Stimulated activated CD4-positive, alpha-beta T cell treated with anti-CD3 and anti-CD28 coated beads, Interleukin-2, amount 100 ng/mL, for 48 hours (primary cell): ENCODE results near the gene CNIH2.
"Not testable (repeated sequence)": the region's sequence is repeated elsewhere in the genome, so short reads cannot be mapped to it uniquely, and the experiment has no call there.

Experiments
- DNase-seq, 2 donors: peaks; one replicate each; pipeline ENCODE4 v3.0.0-alpha.2; 2020

The CNIH2 gene

DNA sequence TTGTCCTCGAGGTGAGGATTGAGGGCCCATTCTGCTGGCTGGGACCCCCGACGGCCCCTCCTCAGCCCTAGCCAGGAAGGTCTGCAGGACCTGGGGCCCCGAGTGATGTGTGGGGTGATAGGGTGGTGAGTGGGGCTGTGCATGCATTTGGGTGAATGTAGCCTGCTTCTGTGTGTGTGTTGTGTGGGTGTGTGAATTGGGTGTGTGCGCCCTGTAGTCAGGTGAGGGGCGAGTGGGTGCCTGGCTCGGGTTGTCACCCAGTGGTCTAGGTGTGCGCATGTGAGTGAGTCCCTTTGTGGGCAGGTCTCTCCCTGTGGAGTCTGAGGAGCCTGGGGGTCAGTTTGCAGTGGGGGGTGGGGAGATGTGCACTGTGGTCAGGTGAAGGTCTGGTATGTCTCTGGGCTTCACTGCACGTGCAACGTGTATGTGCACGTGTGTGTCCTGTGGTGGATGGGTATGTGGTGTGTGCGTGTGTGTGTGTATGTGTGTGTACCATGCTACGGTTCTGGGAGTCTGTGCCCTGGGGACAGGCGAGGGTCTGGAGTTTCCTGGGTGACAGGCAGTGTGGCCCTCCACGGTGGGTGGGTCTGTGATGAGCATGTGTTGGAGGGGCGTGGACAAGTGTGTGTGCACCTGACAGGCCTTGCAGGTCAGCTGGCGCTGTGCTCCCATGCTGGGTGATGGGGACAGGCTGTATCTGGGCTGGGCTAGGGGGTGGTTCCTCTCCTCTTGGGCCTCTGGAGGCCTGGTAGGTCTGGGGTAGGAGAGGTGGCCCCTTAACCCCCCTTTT is 14.8 kb downstream of the CNIH2 start:
- DNase-seq = no peak

DNA sequence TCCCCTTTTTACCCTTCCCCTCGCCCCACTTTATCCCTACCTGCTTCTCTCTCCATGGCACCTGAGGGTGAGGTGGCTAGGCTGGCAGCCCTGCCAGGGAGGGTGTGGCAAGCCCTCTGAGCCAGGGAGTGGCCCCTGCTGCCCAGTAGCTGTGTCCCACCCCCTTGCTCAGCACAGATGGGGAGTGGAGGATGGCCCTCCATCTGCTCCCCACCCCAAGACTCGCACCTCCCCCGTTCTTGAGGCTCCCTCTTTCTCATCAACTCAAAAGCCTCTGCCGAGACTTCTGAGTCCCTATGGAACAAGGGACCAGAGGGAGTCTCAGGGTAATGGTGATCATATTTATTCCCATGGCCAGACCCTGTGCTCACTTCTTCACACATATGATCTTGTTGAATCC is 15.4 kb downstream of the CNIH2 start:
- no peak for DNase-seq

DNA sequence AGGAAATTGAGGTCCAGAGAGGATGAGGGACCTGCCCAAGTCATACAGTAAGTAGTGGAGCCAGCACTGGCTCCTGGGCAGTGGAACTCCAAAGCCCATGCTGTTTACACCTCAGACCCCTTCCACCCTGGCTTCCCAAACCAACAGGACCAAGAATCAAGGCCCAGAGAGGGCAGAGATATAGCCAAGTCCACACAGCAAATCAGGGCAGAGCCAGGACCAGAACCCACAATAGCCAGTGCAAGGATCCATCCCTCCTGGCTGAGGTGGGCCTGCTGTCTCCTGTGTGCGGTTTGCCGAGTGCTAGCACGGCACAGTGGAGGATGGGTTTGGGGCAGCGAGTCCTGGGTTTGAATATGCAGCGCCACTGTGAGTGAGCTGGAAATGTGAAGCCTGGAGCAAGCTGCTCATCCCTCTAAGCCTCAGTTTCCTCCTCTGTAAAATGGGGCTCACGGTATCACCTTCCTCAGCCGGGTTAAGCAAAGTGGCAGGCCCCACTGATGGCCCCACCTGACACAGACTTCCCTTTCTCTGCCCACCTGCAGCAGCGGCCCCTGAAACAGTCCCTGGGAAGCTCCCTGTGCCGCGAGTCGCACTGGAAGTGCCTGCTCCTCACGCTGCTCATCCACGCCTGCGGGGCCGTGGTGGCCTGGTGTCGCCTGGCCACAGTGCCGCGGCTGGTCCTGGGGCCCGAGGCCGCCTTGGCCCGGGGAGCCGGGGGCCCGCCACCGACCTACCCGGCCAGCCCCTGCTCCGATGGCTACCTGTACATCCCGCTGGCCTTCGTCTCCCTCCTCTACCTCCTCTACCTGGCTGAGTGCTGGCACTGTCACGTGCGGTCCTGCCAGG is 16.0 kb downstream of the CNIH2 start:
- DNase-seq = no peak

DNA sequence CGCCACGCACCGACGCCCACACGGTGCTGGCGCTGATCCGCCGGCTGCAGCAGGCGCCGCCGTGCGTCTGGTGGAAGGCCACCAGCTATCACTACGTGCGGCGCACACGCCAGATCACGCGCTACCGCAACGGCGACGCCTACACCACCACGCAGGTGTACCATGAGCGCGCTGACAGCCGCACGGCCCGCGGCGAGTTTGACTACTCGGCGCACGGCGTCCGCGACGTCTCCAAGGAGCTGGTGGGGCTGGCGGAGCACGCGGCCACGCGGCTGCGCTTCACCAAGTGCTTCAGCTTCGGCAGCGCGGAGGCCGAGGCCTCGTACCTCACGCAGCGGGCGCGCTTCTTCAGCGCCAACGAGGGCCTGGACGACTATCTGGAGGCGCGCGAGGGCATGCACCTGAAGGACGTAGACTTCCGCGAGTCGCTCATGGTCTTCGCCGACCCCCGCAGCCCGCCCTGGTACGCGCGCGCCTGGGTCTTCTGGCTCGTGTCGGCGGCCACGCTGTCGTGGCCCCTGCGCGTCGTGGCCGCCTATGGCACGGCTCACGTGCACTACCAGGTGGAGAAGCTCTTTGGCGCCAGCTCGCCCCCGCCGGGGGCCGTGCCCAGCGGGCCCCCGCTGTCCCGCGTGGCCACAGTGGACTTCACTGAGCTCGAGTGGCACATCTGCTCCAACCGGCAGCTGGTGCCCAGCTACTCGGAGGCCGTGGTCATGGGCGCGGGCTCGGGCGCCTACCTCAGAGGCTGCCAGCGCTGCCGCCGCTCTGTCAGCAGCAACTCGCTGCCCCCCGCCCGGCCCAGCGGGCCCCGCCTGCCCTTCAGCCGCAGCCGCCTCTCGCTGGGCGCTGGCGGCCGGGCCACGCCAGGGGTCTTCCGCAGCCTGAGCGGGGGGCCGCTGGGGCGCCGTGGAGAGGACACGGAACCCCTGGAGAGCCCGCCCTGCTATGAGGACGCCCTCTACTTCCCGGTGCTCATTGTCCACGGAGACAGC is 16.9 kb downstream of the CNIH2 start:
- no peak for DNase-seq

DNA sequence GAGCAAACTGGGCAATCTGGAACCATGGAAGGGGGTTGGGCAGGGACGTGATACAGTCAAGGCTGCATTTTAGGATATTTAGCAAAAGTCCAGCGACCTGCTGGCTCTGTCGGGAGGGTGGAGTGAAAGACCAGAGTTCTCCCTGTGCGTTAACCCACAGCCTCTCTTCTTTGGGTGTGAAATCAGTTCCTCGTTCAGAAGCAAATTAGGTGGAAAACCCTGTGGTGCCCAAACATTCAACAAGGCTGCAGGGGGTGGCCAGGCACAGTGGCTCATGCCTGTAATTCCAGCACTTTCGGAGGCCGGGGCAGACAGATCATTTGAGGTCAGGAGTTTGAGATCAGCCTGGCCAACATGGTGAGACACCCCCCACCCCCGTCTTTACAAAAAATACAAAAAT is 19.6 kb downstream of the CNIH2 start:
- no peak for DNase-seq

DNA sequence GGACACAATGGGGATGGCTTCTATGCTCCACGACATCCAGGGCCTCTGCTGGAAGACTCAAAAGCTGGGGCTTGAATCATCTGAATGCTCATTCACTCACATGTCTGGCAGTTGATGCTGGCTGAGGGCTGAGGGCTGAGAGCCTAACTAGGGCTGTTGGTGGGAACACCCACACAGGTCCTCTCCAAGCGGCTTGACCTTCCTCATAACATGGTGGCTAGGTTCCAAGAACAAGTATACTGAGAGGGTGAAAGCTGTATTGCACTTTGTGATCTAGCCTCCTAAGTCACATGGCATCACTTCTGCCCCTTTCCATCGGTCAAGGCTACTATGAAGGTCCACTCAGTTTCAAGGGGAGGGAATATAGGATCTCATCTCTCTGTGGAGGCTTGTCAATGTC is 21.2 kb downstream of the CNIH2 start:
- no peak for DNase-seq

DNA sequence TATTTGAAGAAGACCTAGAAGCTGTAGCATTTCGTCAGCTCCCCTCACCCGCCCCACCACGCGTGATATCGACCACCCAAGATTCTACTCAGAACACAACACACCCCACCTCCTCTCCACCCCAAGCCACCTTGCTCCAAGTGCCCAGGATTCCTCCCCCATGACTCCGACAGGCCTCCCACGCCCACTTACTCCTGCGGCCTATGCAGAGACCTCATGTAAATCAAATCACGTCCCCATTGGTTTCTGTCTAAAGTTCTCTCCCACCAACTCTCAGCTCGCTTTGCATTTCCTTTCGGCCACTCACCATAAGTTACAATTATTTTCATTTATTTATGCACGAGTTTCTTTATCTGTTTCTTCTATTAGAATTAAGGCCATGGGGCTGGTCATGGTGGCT is 24.7 kb downstream of the CNIH2 start:
- DNase-seq = no peak

DNA sequence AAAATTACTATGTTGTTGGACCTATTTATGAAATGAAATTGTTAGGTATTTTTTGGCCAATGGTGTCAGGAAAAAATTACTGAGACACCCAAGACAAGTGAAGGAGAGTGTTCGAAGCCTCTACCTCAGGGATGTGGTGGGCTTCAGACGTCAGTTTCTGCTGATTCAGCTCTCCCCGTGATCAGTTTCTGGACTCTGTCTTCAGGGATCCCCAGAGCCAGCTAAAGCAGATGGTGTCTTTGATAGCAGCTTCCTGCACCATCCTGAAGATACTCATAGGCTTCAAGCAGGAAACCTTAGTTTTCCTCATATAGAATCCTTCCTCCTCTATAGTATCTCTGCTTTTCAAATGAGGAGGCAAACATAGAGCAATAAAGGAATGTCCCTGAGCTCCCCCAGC is 31.5 kb downstream of the CNIH2 start:
- no peak for DNase-seq

DNA sequence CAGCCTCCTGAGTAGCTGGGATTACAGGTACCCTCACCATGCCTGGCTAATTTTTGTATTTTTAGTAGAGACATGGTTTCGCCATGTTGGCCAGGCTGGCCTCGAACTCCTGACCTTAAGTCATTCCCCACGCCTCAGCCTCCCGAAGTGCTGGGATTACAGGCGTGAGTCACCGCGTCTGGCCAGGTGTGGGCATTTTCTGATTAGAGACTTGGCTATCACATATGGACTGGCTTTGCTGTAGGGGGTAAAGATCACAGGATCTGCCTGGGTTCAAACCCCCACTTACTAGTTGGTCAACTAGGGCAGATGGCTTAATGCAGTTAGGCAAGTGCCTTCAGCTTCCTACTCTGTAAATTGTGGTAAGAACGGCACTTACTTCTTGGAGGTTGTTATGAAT is 32.3 kb downstream of the CNIH2 start:
- DNase-seq = no peak

DNA sequence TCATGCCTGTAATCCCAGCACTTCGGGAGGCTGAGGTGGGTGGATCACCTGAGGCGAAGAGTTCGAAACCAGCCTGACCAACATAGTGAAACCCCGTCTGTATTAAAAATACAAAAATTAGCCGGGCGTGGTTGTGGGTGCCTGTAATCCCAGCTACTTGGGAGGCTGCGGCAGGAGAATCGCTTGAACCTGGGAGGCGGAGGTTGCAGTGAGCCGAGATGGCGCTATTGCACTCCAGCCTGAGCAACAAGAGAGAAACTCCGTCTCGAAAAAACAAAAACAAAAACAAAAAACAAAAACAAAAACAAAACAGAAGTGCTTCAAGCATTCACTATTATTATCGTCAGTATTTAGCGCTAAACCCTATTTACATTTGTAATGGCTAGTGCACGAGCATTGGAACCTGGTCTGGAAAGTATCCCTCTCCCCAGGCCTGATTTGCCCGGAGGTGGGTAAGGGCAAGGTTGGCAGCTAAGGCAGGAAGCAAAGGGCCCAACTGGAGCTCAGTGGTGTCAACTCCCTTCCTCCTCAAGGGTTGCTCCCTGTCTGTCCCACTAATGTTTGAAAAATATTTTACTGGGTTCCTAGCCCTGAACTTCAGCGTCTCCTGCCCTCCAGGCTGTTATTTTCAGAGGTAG is 32.9 kb downstream of the CNIH2 start:
- DNase-seq = not testable (repeated sequence)

DNA sequence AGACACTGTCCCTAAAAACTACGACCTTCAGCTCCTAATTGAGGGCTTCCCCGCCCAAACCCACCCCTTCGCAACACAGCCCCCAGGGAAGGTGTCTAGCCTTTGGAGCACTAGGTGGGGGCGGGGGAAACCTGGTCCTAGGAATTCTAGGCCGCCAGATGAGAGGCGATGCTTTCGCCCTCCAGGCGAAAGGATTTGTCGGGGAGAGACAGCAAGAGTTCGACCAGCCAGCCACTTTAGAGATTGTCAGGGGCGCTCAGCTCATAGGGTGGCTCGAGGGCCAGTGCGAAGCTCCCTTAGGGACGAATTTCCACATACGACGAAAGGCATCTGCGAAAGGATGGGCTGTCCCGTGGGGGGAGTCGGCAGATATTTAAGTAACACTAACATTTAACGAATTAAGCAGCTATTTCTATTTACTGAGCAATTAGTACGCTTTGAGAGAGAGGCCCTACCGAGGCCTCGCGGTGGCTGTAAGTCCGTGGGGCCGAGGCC is 33.5 kb downstream of the CNIH2 start:
- no peak for DNase-seq

DNA sequence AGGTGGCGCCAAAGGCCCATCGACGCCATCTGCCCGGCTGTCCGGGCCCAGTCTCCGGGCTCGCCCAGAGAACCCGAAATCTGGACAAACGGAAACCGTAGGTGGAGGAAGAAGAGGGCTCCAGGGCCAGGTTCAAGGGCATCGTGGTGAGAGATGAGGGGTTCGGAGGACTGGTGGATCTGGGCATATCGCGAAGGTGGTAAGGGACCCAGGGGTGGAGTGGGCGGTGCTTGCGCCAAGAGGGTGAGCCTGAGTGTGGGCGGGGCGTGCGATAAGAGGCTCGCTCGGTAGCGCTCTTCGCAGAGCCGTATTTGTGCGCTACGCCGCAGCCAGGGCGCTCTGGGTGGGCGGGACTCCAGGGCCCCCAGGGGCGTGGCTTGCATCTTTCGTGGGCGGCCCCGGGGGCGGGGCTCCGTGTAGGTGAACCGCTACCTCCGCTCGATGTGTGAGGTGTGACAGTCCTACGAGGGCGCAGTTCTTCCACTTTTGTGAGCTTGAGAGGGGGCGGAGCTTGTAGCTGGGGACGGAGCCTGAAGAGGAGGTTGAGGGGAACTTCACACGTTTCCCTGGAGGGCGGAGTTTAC is 34.1 kb downstream of the CNIH2 start:
- DNase-seq = peak; percentile 77 to 97

DNA sequence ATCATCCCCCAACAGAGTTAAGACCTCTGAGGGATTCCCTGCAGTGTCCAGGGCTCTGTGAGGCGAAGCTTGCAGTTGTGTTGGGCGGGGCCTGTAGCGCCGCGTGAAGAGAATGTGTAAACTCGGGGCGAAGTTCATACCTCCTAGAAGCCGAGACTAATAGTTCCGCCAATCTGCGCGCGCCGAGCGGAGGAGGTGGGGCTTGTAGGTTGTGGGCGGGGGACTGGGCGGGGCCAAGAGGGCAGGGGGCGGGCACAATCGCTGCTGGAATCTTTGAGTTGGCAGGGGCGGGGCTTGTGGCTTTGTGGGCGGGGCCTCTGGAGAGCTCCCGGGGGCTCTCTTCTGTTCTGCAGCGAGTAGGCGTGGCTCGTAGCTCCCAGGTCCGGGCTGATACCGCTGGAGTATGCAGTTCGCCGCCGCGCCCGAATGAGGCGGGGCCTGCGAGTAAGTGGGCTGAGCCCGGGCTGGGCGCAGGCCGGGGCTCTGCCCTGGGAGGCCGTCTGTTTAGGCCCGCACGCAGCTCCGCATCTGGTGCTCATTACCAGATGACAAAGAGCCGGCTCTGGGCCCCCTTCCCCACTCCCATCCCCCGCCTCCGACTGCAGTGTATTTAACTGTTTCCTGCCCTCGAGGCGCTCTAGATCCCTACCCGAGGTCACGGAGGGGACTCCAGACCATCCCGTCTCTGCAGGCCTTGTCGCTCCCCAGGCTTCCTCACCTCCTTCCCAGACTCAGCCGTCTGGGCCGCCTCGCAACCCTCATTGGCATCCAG is 34.8 kb downstream of the CNIH2 start:
- peak; percentile 91 to 98 for DNase-seq

DNA sequence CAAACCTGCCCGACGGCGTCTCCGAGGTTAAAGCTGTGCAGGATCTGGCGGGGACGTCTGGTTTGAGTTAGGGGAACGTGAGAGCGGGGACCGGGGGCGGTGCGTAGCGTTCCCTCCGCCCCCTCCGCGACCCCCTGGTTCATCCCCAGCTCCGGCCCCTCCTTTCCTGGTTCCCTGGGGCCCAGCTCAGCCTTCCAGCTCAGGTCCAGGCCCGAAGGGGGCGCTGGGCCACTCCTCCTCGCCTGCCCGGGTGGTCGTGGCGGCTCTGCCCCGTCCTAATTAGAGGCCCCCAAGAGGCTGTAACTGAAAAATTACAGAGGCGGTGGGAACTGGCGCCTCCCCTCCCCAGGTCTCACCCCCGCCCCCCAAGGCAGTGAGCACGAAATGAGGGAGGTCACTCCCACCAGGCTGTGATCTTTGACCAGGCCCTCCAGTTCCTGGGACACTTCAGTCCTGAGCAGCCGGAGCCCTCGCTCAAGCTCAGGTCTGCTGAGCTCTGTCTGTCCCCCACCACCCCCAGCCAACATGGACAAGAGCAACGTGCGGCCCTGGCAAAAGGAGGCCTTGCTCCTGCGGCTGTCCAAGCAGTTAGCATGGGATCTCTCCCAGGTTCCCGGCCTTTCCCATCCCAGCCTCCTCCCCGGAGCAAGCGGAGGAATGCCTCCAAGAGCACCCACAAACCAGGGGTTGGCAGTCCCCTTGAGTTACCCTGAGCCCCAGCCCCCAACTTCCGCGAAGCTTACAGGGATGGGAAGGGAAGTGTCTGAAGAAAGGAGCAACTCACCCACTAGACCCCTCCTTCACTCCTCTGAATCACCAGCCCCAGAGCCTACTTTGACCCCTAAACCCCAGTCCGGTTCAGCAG is 35.6 kb downstream of the CNIH2 start:
- no peak for DNase-seq

DNA sequence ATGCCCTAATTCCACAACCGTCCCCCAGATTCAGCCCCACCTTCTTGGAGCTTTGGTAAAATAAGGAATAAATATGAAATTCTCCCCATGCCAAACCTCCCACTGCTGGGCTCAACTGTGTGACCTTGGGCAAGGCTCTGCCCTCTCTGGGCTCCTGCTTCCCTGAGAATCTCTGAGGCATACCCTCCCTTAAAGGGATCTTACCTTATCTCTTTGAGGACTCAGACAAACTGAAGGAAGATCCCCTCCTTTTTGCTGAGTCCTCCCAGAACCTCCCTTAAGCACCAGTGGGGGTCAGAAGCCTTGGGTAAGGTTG is 36.2 kb downstream of the CNIH2 start:
- DNase-seq = no peak

DNA sequence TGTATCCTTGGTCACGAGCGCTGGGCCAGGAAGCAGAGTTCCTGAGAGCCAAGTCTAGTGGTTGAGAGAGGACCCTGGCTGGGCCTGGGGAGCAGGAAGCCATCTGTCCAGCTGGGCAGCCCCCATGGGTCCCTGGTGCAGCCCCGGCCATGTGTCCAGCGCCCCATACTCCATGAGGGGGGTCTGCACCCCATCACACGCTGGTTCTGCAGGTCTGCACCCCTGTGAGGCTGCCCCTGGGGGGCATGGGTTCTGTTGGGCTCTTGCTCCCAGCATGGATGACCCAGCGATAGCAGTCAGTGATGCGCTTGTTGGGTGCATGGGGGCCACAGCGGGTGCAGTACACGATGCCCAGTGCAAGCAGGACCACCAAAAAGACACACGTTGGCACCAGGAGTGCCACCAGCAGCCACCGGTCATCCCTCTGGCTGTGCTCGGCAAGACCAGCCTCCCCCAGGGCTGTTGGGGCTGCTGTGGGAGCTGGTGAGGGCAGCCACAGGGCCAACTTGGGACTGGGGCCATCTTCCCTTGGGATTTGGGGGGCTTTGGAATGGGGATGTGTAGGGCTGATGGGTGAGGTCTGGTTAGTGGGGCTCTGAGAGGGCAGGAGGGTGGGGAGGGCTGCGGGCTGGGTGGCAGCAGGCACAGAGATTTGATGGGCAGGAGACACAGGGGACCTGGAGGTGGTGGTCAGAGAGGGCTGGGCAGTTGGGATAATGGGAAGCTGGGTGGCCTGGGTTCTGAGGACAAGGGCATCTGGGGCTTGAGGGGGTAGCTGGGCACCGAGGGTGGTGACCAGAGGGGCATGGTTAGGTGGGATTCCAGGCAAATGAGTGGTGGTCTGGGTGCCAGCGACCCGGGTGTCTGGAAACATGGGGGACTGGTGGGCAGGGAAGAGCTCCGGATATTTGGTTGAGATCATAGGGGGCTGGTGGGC is 36.9 kb downstream of the CNIH2 start:
- DNase-seq = no peak

DNA sequence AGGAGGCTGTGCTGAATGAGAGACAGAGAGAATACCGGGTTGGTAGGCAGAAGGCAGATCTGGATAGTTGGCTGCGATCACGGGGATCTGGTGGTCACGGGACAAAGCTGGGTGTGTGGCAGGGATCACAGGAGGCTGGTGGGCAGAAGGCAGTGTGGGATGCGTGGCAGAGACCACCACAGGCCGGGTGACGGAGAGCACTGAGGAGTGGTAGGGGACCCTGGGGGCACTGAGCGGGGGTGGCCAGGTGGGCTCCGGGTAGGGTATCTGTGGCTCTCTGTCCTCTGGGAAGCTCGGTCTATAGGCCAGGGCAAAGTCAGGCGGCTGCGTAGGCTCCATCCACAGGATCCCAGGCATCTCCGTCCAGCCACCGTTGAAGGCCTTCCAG is 37.5 kb downstream of the CNIH2 start:
- DNase-seq = no peak

DNA sequence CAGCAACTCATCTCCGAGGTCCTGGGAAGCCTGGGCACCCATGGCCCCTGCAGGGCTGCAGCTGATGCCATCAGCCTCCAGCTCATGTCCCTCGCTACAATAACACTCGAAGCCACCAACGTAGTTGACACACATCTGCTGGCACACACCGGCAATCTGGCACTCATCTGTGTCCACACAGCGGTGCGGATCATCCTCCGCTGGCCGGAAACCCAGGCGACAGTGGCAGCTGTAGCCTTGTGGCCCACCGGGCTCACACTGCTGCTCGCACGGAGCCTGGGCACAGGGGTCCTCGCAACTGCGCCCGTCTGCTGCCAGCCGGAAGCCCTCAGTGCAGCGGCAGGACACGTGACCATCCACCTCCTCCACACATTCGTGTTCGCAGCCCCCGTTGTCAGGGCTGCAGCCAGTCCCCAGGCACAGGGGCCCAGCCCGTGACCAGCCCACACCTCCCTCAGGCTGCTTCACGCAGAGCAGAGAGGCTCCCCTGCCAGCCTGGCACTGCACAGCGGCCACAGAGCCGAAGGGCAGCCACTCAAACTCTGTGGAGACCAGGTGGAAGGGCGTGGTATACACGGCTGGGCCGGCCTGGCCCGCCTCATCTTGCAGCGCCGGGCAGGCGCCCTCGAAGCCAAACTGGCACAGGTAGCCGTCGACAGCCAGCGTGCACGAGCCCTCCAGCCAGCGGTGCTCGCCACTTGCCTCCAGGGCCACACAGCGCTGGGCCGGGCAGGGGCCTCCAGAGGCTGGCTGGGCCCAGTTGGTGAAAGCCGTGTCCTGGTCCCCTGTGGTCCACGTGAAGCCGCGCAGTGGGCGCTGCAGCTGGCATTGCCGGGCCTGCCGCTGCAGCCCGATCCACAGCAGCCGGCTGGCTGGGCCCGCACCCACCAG is 38.2 kb downstream of the CNIH2 start:
- no peak for DNase-seq
